ENCODE measurements around the gene ZCCHC7.

The ZCCHC7 gene

GRCh38 chr9:37246826-37247225, 126.5 kb downstream of the ZCCHC7 start:
- no peak overlapping the region for H3K4me3 ChIP-seq (replicated peaks; ENCODE audit: low read depth, low read length)
- DNase-seq (ENCODE audit: extremely low read depth, low read depth): no peak
- TF ChIP-seq CTCF (IDR thresholded peaks at IDR 0.05; ENCODE audit: low read depth, low read length, missing control alignments): no peak

- TF ChIP-seq CTCF (IDR thresholded peaks at IDR 0.05; ENCODE audit: low read depth, low read length, missing control alignments): no peak
Measured at GRCh38 chr9:37248651-37249163, 128.3 kb downstream of the ZCCHC7 start.

GRCh38 chr9:37251452-37251851, 131.1 kb downstream of the ZCCHC7 start:
- no peak for TF ChIP-seq CTCF (IDR thresholded peaks at IDR 0.05; ENCODE audit: low read depth, low read length, missing control alignments)

More at GRCh38 chr9:37248651-37249163, 128.3 kb downstream of the ZCCHC7 start:
- no peak overlapping the region for H3K4me3 ChIP-seq (replicated peaks; ENCODE audit: low read depth, low read length)
- no peak for DNase-seq (ENCODE audit: extremely low read depth, low read depth)

GRCh38 chr9:37253377-37253937, 133.1 kb downstream of the ZCCHC7 start:
- no peak for DNase-seq (ENCODE audit: extremely low read depth, low read depth)
- TF ChIP-seq CTCF (IDR thresholded peaks at IDR 0.05; ENCODE audit: low read depth, low read length, missing control alignments): no peak
- H3K4me3 ChIP-seq (replicated peaks; ENCODE audit: low read depth, low read length): no peak overlapping the region

More at GRCh38 chr9:37251452-37251851, 131.1 kb downstream of the ZCCHC7 start:
- no peak overlapping the region for H3K4me3 ChIP-seq (replicated peaks; ENCODE audit: low read depth, low read length)
- DNase-seq (ENCODE audit: extremely low read depth, low read depth): no peak

GRCh38 chr9:37255187-37255586, 134.8 kb downstream of the ZCCHC7 start:
- no peak for TF ChIP-seq CTCF (IDR thresholded peaks at IDR 0.05; ENCODE audit: low read depth, low read length, missing control alignments)
- no peak overlapping the region for H3K4me3 ChIP-seq (replicated peaks; ENCODE audit: low read depth, low read length)
- DNase-seq (ENCODE audit: extremely low read depth, low read depth): no peak

GRCh38 chr9:37255944-37256862, 135.8 kb downstream of the ZCCHC7 start:
- TF ChIP-seq CTCF (IDR thresholded peaks at IDR 0.05; ENCODE audit: low read depth, low read length, missing control alignments): no peak
- no peak overlapping the region for H3K4me3 ChIP-seq (replicated peaks; ENCODE audit: low read depth, low read length)
- DNase-seq (ENCODE audit: extremely low read depth, low read depth): no peak
